ENCODE measurements around the gene CASTOR2.
"Not testable (repeated sequence)": the region's sequence is repeated elsewhere in the genome, so short reads cannot be mapped to it uniquely, and the experiment has no call there.

The CASTOR2 gene

GRCh38 chr7:74996361-74996760 lies 31.9 kb downstream of the CASTOR2 start:
- DNase-seq = not testable (repeated sequence)

- not testable (repeated sequence) for DNase-seq
Observed at GRCh38 chr7:74997811-74998210, 33.3 kb downstream of the CASTOR2 start.

GRCh38 chr7:75001356-75001755 lies 36.9 kb downstream of the CASTOR2 start:
- not testable (repeated sequence) for DNase-seq

GRCh38 chr7:75010036-75010435 lies 45.5 kb downstream of the CASTOR2 start:
- DNase-seq = no peak

GRCh38 chr7:75017832-75018231 lies 53.3 kb downstream of the CASTOR2 start:
- no peak for DNase-seq

- no peak for DNase-seq
Observed at GRCh38 chr7:75018570-75019364, 54.3 kb downstream of the CASTOR2 start.

GRCh38 chr7:75019800-75020199 lies 55.3 kb downstream of the CASTOR2 start:
- no peak for DNase-seq

GRCh38 chr7:75024922-75025321 lies 60.4 kb downstream of the CASTOR2 start:
- DNase-seq = no peak

- DNase-seq = no peak
Observed at GRCh38 chr7:75028299-75028698, 63.8 kb downstream of the CASTOR2 start.

GRCh38 chr7:75033064-75033463 lies 68.6 kb downstream of the CASTOR2 start:
- no peak for DNase-seq

GRCh38 chr7:75033826-75034225 lies 69.3 kb downstream of the CASTOR2 start:
- DNase-seq = no peak

GRCh38 chr7:75038508-75038907 lies 74.0 kb downstream of the CASTOR2 start:
- DNase-seq = no peak

- DNase-seq = no peak
Observed at GRCh38 chr7:75039166-75039565, 74.7 kb downstream of the CASTOR2 start.

- DNase-seq = no peak
Observed at GRCh38 chr7:75039709-75040108, 75.2 kb downstream of the CASTOR2 start.

GRCh38 chr7:75040512-75040911 lies 76.0 kb downstream of the CASTOR2 start:
- DNase-seq = no peak

GRCh38 chr7:75042286-75042685 lies 77.8 kb downstream of the CASTOR2 start:
- DNase-seq = no peak

GRCh38 chr7:75042831-75043703 lies 78.6 kb downstream of the CASTOR2 start:
- DNase-seq = no peak

- no peak for DNase-seq
Observed at GRCh38 chr7:75045881-75046280, 81.4 kb downstream of the CASTOR2 start.

- no peak for DNase-seq
Observed at GRCh38 chr7:75048435-75049379, 84.2 kb downstream of the CASTOR2 start.

- DNase-seq = no peak
Observed at GRCh38 chr7:75049817-75050216, 85.3 kb downstream of the CASTOR2 start.

GRCh38 chr7:75050501-75050900 lies 86.0 kb downstream of the CASTOR2 start:
- DNase-seq = no peak

GRCh38 chr7:75054744-75055143 lies 90.2 kb downstream of the CASTOR2 start:
- DNase-seq = no peak

GRCh38 chr7:75055155-75055554 lies 90.7 kb downstream of the CASTOR2 start:
- DNase-seq = no peak
